HG03039 (cell line): ENCODE results near the gene KDM2B.
"Not testable (repeated sequence)": the region's sequence is repeated elsewhere in the genome, so short reads cannot be mapped to it uniquely, and the experiment has no call there.

Experiments used
- ATAC-seq: cut with Tn5 transposase; IDR thresholded peaks from one replicate; pipeline ENCODE4 v1.9.1; 2021; ENCODE audit warnings: mild to moderate bottlenecking, moderate library complexity; ENCODE audit not compliant: unreplicated experiment

The KDM2B gene

GRCh38 chr12:121397521-121397920 is 183.3 kb downstream of the KDM2B start:
- ATAC-seq = no peak

GRCh38 chr12:121392325-121392716 is 188.5 kb downstream of the KDM2B start:
- no peak for ATAC-seq

- ATAC-seq = no peak
Observed at GRCh38 chr12:121391619-121392324, 189.1 kb downstream of the KDM2B start.

GRCh38 chr12:121390856-121391255 is 190.0 kb downstream of the KDM2B start:
- ATAC-seq = no peak

GRCh38 chr12:121388421-121388981 is 192.3 kb downstream of the KDM2B start:
- ATAC-seq = no peak

- ATAC-seq = not testable (repeated sequence)
Observed at GRCh38 chr12:121384891-121385290, 195.9 kb downstream of the KDM2B start.

GRCh38 chr12:121383601-121384021 is 197.2 kb downstream of the KDM2B start:
- ATAC-seq = no peak

- ATAC-seq = no peak
Observed at GRCh38 chr12:121379945-121380344, 200.9 kb downstream of the KDM2B start.
